GM19043 (cell line): ENCODE measurements around the gene SPECC1.
"Not testable (repeated sequence)": the region's sequence is repeated elsewhere in the genome, so short reads cannot be mapped to it uniquely, and the experiment has no call there.

Source experiments
- ATAC-seq: cut with Tn5 transposase; IDR thresholded peaks from one replicate; pipeline ENCODE4 v1.9.1; 2021; ENCODE audit warnings: low read depth; ENCODE audit not compliant: unreplicated experiment

Gene SPECC1

DNA sequence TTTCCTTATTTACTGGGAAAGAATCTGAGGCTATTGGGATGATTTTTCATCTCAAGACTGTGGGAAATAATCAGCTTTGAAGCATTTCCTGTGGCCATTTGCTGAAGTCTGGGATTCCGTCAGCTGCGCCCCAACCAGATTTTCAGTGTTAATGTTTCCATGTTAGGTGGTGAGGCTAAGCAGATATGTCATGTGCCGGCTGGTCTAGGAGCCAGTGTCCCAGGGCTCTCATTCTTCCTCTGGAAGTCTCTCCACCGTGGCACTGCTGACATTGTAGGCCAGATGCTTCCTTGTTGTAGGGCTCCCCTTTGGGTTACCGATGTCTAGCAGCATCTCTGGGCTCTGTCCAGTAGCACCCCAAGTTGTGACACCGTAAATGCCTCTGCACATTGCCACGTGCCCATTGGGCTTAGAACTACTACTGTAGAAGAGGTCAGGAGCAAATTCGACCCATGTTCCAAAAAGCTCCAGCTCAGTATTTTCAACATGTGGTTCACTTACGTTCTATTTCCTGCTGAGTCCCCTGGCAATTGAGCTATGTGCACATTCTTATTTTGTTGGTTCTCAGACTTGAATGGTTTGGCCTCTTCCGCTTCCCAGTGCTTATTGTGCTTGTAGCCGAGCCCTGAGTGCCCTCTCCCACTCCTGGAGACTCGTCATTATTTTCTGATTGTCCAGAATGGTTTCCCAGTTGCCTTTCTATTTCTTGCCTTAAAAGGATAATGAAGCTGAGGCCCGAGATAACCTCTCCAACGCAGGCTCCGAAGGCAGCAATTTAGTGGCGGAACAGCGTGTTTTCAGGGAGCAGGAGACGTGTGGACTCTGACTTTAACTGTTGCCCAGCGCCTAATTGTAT is 82.2 kb downstream of the SPECC1 start:
- no peak for ATAC-seq

DNA sequence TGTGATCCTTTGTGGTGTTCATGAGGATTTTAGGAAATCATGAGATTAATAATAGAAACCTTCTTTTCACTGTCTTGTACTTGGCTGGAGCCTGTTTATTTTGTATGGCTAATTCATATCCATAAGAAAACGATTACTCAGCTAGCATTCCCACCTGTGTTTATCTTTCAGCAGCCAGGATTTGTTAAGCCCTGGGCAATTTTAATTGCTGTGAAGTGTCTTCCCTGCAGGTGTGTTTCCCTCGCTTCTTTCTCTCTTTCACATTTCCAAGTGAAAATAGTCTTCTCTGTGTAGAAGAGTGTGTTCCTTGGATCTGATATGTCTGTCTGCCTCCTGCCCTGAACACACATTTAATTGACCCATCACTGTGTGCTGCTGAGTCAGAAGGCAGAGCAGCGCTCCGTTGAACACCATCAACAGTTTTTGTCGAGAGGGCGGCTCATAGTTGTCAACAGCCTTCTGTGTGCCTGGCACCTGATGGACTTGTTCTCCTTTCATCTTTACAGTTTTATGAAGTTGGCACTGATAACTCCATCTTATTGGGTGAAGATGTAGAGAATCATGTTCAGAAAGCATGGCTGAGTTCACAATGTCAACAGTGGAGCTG is 83.2 kb downstream of the SPECC1 start:
- no peak for ATAC-seq

DNA sequence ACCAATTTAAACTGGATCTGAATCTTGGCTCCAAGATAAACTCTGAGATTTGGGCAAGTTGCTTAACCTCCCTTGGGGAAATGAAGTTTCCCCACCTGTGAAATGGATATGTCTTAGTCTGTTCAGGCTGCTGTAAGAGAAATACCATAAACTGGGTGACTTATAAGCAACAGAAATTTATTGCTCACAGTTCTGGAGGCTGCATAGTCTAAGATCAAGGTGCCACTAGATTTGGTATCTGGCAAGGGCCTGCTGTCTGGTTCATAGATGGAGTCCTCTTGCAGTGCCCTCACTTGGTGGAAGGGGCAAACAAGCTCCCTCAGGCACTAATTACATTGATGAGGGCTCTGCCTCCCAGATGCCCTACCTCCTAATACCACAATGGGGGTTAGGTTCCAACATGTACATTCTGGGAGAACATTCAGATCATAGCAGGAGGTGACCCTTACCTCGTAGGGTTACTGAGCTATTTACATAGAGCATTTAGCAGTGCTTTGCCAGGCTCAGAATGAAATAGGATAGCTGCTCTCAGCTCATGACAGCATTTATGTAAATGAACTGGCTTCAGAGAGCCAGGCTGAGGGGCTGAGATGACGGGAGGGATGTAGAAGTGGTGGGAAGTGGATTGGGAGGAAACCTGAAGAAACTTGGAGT is 83.9 kb downstream of the SPECC1 start:
- no peak for ATAC-seq

DNA sequence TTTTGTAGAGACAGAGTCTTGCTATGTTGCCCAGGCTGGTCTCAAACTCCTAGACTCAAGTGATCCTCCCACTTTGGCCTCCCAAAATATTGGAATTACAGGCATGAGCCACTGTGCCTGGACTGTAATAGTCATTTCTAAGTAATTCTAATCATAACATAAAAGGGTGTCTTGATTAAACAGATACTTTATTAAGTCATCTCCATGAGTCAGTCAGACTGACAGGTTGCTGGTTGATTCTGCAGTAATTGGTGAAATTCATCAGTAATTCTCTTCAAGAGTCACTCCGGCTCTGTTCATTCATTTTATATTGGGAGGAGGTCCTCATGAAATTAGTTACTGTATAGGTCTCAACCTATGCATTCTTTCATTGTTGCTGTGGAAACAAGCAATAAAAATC is 85.6 kb downstream of the SPECC1 start:
- ATAC-seq, result no peak

DNA sequence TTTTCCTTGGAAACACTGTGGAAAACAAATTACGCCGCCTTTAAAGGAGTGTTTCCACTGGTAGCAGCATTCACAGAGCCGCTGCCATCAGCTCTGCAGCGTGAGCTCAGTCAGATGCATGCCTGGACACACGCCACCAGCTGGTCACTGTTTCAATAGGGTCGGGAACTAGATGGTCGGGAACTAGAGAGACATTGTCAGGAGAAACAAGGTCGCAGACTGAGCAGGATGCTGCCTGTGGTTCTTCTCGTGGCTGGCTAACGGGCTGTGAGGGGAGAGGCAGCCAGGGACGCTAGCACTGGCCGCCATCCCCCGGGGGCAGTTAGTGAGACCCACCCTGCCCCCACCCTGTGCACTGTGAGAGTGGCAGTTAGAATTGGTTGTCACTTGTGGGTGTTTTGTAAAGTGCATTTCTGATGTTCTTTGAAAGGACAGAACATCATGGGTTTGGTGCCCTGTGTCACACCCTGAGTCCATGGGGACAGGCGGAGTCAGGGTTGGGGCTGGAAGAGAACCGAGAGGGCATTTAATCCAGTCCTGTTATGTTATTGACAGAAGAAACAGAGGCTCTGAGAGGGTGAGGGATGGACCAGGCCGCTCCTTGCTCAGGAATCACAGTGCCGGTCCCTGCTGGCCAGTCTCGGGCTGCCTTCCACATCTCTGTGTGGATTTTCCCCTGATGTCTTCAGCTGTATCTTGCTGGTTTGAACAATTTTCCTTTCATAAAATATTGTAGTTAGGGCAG is 86.3 kb downstream of the SPECC1 start:
- no peak for ATAC-seq

DNA sequence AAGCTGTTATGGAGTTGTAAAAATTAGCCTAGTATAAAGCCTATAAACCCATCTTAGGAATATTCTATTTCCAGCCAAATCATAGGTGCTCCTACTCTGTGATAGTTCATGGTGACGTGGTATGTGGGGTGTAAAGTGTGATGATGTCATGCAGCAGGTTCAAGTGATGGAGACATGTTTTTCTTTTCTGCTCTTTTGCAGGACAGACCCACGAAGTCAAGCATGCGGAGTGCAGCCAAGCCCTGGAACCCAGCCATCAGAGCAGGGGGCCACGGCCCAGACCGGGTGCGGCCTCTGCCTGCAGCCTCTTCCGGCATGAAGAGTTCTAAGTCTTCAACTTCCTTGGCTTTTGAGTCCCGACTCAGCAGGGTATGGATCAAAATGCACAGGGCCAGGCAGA is 87.3 kb downstream of the SPECC1 start:
- no peak for ATAC-seq

DNA sequence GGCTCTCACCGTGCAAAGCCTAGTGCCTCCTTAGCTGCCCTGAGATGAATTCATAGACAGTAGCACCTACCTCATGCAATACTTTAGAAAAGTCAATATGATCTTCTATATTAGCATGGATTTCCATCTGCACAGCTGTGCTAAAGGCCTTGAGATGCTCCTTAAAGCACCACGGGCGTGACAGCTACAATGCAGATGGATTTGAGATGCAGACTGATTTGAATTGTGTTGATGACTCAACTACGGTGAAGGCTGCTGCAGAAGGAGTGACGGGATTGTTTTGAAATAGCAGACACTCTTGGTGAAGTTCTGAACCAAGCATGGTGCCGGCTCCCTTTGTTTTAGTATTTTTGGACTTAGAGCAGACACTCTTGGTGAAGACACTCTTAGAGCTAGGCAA is 88.2 kb downstream of the SPECC1 start:
- no peak for ATAC-seq

DNA sequence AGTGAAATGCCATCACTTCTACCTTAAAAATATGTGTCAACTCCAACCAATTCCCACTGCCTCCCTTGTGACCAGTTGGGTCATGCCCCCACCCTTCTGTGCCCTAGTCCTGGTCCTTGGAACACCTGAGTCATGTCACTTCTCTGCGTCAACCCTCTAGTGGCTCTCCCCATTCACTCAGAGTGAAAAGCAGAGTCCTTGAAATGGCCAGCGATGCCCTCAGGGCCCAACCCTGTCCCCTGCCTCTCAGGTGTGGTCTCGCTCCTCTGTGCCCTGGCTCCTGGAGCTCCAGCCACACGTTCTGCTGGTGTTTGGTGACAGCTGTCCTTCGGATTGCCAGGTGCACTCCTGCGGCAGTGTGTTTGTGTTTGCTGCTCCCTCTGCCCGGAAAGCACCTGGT is 89.2 kb downstream of the SPECC1 start:
- no peak for ATAC-seq

DNA sequence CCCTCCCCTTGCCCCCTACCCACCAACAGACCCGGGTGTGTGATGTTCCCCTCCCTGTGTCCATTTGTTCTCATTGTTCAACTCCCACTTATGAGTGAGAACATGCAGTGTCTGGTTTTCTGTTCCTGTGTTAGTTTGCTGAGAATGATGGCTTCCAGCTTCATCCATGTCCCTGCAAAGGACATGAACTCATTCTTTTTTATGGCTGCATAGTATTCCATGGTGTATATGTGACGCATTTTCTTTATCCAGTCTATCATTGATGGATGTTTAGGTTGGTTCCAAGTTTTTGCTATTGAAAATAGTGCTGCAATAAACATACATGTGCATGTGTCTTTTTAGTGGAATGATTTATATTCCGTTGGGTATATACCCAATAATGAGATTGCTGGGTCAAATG is 91.6 kb downstream of the SPECC1 start:
- ATAC-seq, result not testable (repeated sequence)

DNA sequence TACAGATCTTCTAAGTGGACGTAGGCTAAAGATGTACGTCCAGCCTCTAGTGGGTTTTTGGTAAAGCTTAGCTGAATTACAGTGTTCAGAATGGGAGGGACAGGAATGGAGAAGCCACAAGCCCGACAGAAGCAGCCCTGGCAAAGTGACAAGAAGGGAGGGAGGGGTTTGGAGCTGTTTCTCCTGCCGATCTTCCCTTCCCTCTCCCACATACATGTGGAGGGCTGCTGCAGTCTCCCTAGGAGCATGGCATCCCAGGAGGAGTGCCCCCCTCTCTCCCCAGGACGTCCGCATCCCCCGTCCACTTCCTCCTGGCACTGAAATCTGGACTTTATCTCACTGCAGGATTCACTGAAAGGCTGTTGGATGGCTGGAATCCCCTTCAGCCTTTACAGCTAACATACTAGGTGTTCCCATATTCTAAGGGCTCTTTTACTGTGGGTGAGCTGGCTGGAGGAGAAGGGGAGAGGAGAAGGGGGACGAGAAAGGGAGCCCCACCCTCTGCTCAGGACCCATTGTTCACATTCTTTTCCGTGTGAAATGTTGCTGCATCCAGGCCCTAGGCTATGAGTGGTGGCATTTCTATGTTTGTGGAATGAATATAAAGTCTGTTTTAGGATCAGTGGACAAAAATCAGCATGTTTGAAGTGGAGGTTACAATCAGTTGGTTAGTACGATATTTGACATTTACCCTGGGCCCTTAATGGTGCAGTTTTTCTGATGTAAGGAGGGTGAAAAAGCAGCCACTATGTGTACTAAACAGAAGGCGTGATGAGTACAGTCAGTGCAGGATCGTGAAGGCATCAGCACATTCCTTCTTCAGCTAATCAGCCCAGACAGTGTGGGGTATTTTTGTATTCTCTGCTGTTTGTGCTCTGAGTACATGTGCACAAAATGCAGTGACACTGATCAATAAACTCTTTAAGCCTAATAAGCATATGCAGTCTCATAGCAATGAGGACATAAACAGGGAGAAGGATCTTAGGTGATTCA is 94.6 kb downstream of the SPECC1 start:
- ATAC-seq, result no peak

DNA sequence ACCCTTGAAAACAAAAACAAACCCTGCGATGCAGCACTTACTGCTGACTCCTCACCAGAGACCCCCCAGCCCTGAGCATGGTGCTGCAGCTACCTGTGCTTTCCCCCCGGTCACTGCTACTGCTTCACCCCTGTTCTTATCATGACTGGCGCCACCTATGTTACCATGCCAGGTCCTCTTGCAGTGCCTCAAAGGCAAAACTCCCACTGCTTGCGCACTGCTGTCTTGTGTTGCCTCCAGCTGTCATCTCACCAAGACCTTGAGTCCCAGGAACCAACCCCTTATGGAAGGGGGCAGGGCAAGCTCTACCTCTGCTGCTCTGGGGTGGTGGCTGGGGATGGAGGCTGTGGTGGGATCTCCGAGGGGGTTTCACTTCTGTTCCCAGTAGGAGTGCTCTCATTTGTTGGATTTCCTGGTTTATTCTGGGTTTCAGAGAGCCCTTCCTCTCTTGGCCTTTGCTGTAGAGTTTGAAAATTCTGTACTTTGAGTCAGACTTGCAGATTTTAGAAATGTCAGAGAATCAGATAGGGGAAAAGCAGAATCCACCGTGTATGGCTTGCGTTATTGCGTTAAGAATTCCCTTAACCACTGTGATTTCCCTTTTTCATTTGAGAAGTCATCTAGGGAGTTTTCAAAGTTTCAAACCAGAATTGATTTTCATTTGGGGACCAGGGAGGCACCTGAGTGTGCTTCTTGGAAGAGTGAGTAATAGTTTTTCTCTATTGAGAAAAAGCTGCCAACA is 96.6 kb downstream of the SPECC1 start:
- no peak for ATAC-seq

DNA sequence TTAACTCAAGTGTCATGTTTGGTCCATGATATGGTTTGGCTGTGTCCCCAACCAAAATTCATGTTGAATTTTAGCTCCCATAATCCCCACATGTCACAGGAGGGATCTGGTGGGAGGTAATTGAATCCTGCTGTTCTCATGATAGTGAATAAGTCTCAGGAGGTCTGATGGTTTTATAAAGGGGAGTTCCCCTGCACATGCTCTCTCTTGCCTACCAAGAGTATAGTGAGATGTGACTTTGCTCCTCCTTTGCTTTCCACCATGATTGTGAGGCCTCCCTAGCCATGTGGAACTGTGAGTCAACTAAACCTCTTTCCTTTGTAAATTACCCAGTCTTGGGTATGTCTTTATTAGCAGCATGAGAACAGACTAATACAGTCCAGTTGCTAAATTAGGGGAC is 97.3 kb downstream of the SPECC1 start:
- not testable (repeated sequence) for ATAC-seq

DNA sequence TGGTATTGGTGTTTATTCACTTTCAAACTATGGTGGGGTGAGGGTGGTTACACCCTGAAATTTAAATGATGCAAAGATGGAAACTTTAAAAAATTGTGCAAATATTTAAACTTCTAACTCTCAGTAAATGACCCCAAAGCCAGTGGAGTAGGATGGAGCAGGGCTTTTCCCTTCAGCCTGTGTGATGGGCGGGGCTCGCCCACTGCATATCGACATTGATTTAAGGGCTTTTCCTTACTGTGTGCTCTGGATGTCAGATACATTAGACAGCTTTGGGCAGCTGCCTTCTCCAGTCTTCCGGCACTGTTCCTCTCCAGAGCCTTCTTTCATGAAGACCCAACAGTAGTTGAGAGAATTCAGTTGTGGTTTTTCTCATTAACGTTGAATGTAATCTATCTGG is 99.9 kb downstream of the SPECC1 start:
- ATAC-seq, result no peak

DNA sequence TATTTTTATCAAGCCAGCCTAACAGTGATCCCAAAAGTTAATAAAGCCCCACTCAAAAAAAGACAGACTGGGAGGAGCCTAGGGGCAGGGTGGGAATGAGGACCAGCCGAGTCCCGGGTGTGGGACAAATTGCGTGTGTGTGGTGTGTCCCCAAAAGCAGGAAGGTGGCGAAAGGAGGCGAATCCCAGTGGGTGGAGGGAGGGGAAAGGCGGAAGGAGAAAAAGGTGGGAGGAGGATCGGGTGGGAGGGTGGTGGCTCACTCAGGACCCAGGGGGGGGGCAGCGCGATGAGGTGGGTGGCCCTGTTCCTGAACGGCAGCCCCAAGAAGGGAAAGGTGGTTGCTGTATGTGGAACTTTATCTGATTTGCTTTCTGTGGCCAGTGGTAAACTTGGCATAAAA is 102.4 kb downstream of the SPECC1 start:
- no peak for ATAC-seq

DNA sequence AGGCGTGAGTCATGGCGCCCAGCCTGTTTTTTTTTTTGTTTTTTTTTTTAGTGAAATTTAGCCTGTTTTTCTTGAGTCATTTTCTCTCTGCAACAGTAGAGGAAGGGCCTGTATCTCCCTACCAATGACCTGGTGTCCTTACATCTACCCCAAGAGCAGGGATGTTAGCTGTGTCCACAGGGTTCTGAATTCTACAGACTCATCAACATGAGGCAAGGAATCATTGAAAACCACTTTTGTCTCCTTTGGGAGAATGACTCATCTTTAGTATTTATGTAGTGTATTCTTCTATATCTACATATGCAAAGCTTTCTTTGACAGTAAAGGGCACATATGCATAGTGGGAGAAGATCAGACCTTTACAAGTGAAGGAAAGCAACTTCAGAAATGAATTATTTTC is 105.3 kb downstream of the SPECC1 start:
- ATAC-seq, result no peak

DNA sequence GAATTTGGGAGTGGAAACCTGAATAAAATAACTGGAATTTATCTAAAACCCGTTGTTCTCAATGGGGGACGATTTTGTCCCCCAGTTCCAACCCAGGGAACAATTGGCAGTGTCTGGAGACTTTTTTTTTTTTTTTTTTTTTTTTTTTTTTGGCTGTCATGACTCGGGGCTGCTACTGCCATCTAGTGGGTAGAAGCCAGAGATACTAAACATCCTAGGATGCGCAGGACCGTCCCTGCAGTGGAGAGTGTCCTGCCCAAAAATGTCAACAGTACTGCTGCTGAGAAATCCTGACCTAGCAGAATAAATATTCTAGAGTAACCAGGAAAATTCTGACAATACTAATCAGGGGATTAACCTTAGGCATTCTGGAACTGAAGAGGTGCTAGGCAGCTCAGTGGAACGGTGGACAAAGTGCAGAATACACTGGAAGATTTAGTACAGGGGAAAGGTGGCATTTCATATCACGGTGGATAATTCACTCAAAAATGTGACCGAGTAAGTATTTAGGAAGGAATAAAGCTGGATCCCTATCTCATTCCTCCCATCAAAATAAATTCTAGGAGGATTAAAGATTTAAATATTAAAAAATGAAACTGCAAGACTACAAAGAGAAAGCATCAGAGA is 107.6 kb downstream of the SPECC1 start:
- no peak for ATAC-seq

DNA sequence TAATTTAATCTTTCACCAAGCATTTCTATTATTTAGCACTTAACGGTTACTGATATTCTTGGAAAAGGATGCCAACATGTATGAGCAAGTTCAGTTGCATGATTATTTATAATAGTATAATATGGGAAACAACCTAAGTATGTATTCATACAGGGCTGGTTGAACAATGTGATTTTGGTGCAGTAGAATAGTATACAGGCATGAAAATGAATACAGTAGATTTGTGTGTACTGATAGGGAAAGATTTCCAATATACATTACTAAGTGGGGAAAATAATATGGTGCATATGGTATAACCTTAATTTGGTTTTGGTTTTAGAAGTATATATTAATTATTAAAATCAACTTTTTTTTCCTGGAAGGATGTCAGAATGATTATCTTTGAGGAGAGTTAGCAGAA is 109.1 kb downstream of the SPECC1 start:
- ATAC-seq, result no peak

DNA sequence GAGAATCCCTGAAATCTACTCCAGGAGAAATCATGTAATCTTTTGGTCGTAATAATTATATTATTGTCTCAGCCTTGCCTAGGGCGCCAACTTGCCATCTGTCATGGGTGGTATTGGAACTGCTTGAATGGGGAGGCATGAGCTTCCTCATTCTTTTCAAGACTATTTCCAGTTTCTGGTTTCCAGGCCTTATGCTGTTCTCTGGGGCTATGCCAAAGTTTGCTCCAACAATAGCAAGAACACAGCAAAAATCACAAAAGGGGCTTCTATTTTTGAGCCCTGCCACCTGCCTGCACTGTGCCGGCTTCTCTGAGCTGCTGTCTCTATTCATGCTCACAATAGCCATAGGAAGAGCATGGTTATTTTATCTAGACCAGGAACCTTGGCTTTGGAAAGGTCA is 111.7 kb downstream of the SPECC1 start:
- no peak for ATAC-seq
